ENCODE data around the gene MLKL.

DNA sequence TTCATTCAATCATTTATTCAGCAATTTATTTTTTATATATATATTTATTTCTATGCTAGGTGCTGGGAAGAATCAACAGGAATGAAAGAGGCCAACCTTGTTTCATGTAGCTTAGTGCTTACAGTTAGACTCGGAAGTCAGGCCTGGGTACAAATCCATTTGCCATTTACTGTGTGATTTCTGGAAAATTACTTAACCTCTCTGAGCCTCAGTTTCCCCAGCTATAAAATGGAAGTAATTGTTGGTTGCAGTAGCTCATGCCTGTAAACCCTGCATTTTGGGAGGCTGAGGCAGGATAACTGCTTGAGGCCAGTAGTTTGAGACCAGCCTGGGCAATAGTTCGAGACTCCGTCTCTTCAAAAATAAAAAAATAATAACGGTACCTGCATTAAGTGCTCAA, 27.2 kb upstream of the MLKL start:
- TF ChIP-seq YY1 (IDR thresholded peaks at IDR 0.05; ENCODE audit: insufficient read depth, insufficient read length) (no peak), ZNF274 (IDR thresholded peaks at IDR 0.05; ENCODE audit: low read depth, low read length) (no peak), SUZ12 (IDR thresholded peaks at IDR 0.05; ENCODE audit: extremely low read depth, insufficient read depth, insufficient read length) (no peak)
